ENCODE measurements around the gene TMUB2. TPM values are rescaled to one million over a fixed set of nuclear protein-coding genes. Genes with fewer than 3 reads are reported as not detected.
"Not testable (repeated sequence)": the region's sequence is repeated elsewhere in the genome, so short reads cannot be mapped to it uniquely, and the experiment has no call there.

Gene TMUB2
- total and polyA plus RNA-seq, 9 of the 15 experiments (the other 6 are each of a cell fraction or from before 2014, with no cell fraction given) = 4.1 to 29.8 (median 16.3) TPM

DNA sequence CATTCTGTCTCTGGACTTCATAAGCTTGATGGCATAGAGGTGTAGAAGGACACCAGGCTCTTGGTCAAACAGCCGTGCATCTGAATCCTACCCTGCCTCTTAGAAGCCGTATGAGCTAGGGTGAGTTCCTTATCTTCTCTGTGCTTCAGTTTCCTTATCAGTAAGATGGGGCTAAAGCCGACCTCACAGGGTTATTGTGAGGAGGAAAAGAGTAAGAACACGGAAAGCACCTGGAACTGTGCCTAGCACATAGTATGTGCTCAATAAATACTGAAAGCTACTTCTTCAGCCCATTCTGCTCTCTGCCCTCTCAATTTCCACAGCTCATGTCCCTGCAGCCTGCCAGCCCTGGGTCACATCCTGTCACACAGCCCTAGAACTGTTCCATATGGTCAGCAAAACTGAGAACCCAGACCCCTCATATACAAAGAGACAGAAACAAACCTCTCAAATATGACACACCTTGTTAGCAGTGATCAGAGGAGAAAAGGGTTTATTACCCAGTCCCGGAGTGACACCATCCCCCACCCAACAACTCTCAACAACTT, 49.7 kb downstream of the TMUB2 start (continued):
- TF ChIP-seq NFIC (IDR thresholded peaks at IDR 0.05) = peak; percentile 47; the same call in 1 of the 2 replicates
- TF ChIP-seq, protein P1, sequence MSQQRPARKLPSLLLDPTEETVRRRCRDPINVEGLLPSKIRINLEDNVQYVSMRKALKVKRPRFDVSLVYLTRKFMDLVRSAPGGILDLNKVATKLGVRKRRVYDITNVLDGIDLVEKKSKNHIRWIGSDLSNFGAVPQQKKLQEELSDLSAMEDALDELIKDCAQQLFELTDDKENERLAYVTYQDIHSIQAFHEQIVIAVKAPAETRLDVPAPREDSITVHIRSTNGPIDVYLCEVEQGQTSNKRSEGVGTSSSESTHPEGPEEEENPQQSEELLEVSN (IDR thresholded peaks at IDR 0.05; ENCODE audit: borderline replicate concordance in 1 of 2, extremely low read depth in 1 of 2, insufficient read depth in 1 of 2, insufficient read length in 1 of 2, low read depth in 1 of 2, low read length in 1 of 2, poor library complexity in 1 of 2, severe bottlenecking in 1 of 2) = no peak
- 0 out of 2 replicates have a peak, but pooled peaks have one; percentile 8 for TF ChIP-seq ARID1B (IDR thresholded peaks at IDR 0.05)
- no peak for TF ChIP-seq POLR2G (IDR thresholded peaks at IDR 0.05; ENCODE audit: low read depth, low read length)
- TF ChIP-seq BCOR (IDR thresholded peaks at IDR 0.05) = peak; percentile 55; the same call in 1 of the 2 replicates
- TF ChIP-seq ESRRA (IDR thresholded peaks at IDR 0.05; ENCODE audit: borderline replicate concordance, low read depth) = peak; percentile 75; the same call in 1 of the 2 replicates
- no peak for TF ChIP-seq CCAR2 (IDR thresholded peaks at IDR 0.05; ENCODE audit: low read depth, low read length)
- TF ChIP-seq, protein P2, sequence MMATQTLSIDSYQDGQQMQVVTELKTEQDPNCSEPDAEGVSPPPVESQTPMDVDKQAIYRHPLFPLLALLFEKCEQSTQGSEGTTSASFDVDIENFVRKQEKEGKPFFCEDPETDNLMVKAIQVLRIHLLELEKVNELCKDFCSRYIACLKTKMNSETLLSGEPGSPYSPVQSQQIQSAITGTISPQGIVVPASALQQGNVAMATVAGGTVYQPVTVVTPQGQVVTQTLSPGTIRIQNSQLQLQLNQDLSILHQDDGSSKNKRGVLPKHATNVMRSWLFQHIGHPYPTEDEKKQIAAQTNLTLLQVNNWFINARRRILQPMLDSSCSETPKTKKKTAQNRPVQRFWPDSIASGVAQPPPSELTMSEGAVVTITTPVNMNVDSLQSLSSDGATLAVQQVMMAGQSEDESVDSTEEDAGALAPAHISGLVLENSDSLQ (IDR thresholded peaks at IDR 0.05) = no peak
- TF ChIP-seq, protein P3, sequence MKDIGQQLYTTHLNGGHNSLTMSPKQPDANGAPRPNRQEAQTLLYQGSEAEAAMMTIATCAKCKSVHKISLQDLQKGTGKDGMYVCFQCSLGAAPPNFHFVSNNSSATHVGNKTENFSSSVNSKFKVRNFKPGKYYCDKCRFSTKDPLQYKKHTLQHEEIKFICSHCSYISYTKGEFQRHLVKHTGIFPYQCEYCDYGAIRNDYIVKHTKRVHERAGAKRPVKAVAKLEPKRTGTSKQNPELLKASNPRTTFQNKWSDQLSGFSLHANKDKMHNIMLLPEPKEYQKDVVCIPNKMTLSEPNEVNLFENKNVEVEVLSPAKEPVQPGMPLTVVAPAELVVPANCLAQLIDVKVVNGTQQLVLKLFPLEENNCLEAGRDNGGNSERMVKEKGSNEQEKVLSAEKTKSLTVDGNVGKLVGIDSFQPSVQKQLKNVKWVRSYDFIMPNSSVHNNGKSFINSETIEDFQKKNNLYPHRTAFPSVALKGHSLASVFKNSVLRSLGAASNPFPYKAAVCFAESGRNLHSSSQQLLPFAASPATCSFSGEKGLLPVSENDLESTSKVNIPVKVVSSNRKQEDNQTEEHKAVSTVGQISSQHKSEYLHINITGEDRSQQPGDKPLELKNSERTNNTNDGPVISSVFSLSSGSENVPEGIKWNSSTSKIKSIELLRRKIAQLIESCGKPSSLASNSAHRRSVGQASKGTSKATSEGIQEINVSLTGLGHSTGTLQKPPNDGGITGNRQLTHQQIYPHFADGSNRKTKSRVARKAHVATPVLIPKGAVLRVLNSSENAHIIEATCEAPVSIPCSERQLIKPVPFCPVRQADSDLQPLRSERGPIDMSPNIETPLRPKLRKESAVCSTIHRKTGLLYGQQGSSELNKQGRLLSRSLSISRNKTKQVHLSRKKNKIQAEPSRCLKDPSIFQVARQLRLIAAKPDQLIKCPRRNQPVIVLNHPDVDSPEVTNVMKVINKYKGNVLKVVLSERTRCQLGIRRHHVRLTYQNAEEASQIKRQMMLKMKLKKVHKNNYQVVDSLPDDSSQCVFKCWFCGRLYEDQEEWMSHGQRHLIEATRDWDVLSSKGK (CRISPR knock-in tag; IDR thresholded peaks at IDR 0.05) = no peak
- TF ChIP-seq RBM25 (IDR thresholded peaks at IDR 0.05; ENCODE audit: low read depth, low read length, severe bottlenecking) = peak; percentile 20
- no peak for TF ChIP-seq ATF7 (IDR thresholded peaks at IDR 0.05)

GRCh38 chr17:44237886-44238285, 51.1 kb downstream of the TMUB2 start:
- H3K4me2 ChIP-seq (ENCODE audit: insufficient read depth, low read length); H3K9ac ChIP-seq (ENCODE audit: insufficient read depth in 1 of 2, low read depth in 2 of 2, low read length in 2 of 2); H3K79me2 ChIP-seq (ENCODE audit: control insufficient read depth, insufficient read depth, low read length); H3K4me3 ChIP-seq; H3K9me1 ChIP-seq (ENCODE audit: control insufficient read depth, insufficient read depth, low read length); FAIRE-seq; H3K36me3 ChIP-seq (ENCODE audit: control insufficient read depth, insufficient read depth, low read length); H2AFZ ChIP-seq (ENCODE audit: low read depth, low read length); CTCF ChIA-PET (ENCODE audit: low intra/inter-chr PET ratio); H3K27me3 ChIP-seq (ENCODE audit: control insufficient read depth in 2 of 2, insufficient read depth in 2 of 2, low read length in 2 of 2); H3K9me3 ChIP-seq (replicated peaks; ENCODE audit: control insufficient read depth, insufficient read depth, low read depth, low read length); H3K27ac ChIP-seq (ENCODE audit: extremely low read depth, low read depth, low read length); in situ Hi-C loops (cut with MboI); DNase-seq (ENCODE audit: extremely low read depth in 1 of 4, low spot score in 3 of 4); BruUV-seq (replicated peaks); H4K20me1 ChIP-seq (replicated peaks; ENCODE audit: control insufficient read depth, insufficient read depth, low read length); POLR2A ChIA-PET; intact Hi-C loops (cut with micrococcal nuclease); ATAC-seq: not testable (repeated sequence)
- WGBS (ENCODE audit: insufficient coverage, low coverage, missing lambda C conversion rate) = 59% methylated on average over 10 of the region's 28 CpGs
- peaks cover 6 to 16% of the 10 kb centered on the region in 2 experiments; a peak in 2 of 5 replicates for H3K4me1 ChIP-seq (replicated peaks in 1 of 2; ENCODE audit: control insufficient read depth in 2 of 2, insufficient read depth in 2 of 2, low read length in 2 of 2)

All from K562 (cell line).